ENCODE data around the gene APBB1IP.

DNA sequence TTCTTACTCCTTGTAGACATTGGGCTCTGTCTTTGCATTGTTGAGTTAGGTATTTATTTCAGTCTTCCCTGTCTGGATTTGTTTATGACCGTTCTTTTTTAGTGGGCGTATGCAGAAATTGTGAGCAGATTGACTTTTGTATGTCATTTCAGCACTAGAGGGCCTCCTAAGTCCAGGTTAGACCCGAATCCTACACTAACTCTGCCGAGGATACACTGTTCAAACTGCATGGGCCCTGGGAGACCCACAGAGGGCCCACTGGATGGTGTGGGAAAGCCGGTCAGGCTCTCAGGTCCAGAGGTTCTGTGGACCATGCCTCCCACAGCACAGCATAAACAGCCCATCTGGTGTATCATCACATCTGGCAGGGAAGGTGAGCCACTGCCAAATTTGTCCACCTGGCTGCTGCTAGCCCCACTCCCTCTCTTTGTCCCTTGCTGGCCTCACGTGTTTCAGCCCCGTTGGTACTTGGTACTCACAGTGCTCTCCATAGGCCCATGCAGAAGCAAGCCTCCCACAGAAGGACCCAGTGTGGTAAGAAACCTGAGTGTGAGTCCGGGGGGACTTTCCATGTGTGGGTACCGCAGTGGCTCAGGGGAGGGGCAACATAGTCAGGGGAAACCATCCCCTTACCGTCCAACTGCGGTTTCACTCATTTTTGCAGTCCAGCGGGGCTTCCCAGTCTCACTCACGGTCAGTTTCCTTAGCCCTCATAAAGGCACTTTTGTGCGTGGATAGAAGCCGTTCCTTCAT, 112.8 kb downstream of the APBB1IP start:
- TF ChIP-seq CREB1 (CRISPR knock-in tag; IDR thresholded peaks at IDR 0.05) (no peak), SP1 (CRISPR knock-in tag; conservative IDR thresholded peaks at IDR 0.05) (no peak), NR1H2 (CRISPR knock-in tag; IDR thresholded peaks at IDR 0.05) (no peak), ESRRA (CRISPR knock-in tag; IDR thresholded peaks at IDR 0.05; ENCODE audit: borderline replicate concordance) (no peak)
- TF ChIP-seq, protein P1, sequence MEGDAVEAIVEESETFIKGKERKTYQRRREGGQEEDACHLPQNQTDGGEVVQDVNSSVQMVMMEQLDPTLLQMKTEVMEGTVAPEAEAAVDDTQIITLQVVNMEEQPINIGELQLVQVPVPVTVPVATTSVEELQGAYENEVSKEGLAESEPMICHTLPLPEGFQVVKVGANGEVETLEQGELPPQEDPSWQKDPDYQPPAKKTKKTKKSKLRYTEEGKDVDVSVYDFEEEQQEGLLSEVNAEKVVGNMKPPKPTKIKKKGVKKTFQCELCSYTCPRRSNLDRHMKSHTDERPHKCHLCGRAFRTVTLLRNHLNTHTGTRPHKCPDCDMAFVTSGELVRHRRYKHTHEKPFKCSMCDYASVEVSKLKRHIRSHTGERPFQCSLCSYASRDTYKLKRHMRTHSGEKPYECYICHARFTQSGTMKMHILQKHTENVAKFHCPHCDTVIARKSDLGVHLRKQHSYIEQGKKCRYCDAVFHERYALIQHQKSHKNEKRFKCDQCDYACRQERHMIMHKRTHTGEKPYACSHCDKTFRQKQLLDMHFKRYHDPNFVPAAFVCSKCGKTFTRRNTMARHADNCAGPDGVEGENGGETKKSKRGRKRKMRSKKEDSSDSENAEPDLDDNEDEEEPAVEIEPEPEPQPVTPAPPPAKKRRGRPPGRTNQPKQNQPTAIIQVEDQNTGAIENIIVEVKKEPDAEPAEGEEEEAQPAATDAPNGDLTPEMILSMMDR (IDR thresholded peaks at IDR 0.05), result 0 out of 2 replicates have a peak, but pooled peaks have one; percentile 28
- TF ChIP-seq, protein P2, sequence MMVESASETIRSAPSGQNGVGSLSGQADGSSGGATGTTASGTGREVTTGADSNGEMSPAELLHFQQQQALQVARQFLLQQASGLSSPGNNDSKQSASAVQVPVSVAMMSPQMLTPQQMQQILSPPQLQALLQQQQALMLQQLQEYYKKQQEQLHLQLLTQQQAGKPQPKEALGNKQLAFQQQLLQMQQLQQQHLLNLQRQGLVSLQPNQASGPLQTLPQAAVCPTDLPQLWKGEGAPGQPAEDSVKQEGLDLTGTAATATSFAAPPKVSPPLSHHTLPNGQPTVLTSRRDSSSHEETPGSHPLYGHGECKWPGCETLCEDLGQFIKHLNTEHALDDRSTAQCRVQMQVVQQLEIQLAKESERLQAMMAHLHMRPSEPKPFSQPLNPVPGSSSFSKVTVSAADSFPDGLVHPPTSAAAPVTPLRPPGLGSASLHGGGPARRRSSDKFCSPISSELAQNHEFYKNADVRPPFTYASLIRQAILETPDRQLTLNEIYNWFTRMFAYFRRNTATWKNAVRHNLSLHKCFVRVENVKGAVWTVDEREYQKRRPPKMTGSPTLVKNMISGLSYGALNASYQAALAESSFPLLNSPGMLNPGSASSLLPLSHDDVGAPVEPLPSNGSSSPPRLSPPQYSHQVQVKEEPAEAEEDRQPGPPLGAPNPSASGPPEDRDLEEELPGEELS (CRISPR knock-in tag; IDR thresholded peaks at IDR 0.05), result no peak
- TF ChIP-seq, protein P3, sequence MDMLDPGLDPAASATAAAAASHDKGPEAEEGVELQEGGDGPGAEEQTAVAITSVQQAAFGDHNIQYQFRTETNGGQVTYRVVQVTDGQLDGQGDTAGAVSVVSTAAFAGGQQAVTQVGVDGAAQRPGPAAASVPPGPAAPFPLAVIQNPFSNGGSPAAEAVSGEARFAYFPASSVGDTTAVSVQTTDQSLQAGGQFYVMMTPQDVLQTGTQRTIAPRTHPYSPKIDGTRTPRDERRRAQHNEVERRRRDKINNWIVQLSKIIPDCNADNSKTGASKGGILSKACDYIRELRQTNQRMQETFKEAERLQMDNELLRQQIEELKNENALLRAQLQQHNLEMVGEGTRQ (CRISPR knock-in tag; IDR thresholded peaks at IDR 0.05), result no peak
- TF ChIP-seq, protein P4, sequence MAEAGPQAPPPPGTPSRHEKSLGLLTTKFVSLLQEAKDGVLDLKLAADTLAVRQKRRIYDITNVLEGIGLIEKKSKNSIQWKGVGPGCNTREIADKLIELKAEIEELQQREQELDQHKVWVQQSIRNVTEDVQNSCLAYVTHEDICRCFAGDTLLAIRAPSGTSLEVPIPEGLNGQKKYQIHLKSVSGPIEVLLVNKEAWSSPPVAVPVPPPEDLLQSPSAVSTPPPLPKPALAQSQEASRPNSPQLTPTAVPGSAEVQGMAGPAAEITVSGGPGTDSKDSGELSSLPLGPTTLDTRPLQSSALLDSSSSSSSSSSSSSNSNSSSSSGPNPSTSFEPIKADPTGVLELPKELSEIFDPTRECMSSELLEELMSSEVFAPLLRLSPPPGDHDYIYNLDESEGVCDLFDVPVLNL (CRISPR knock-in tag; IDR thresholded peaks at IDR 0.05; ENCODE audit: borderline replicate concordance, low read depth), result no peak
